B cell (primary cell): Measurements from ENCODE around the gene RPS21. TPM values are rescaled to one million over a fixed set of nuclear protein-coding genes. Genes with fewer than 3 reads are reported as not detected.

Source experiments
- ATAC-seq: fragments of 200-7000 bp; cut with Tn5 transposase; one replicate; pipeline ENCODE4 v1.10.0; 2021; ENCODE audit warnings: low read depth, mild to moderate bottlenecking, moderate number of reproducible peaks, moderate library complexity
- CTCF ChIA-PET: fragments of 350-600 bp; sonication (Branson Sonifier 250); formaldehyde crosslinking; loops from one replicate; lab custom pipeline; 2021; ENCODE audit warnings: antibody characterized with exemption, inconsistent platforms; lab: Charles Lee
- POLR2A ChIA-PET: fragments of 350-600 bp; sonication (Branson Sonifier 250); formaldehyde crosslinking; loops from one replicate; lab custom pipeline; 2021; ENCODE audit warnings: antibody characterized with exemption; lab: Charles Lee
- DNase-seq: peaks from one replicate; pipeline ENCODE4 v3.0.0; 2013
- H2AFZ ChIP-seq: 2 replicates; pipeline ENCODE4 v1.6.1; 2012; ENCODE audit warnings: mild to moderate bottlenecking, low read depth, low read length; ENCODE audit not compliant: insufficient read depth, poor library complexity, severe bottlenecking
- H3K27ac ChIP-seq, 2 donors: 1 replicate in 1 of 2; 2 replicates in 1 of 2; pipeline ENCODE4 v1.5.1; 2012 to 2013; ENCODE audit warnings: low read length in 2 of 2, mild to moderate bottlenecking in 2 of 2, moderate library complexity in 1 of 2
- H3K27me3 ChIP-seq, 4 experiments: fragments of 200-600 bp in 1 of 4; sonication (generic) in 1 of 4; replicated peaks in 1 of 4; 1 replicate in 2 of 4; 2 replicates in 2 of 4; pipeline versions ENCODE4 v1.6.1 to v1.7.0; 2013 to 2016; ENCODE audit warnings: low read length in 3 of 4, mild to moderate bottlenecking in 2 of 4, mixed read lengths in 1 of 4, moderate library complexity in 1 of 4; ENCODE audit not compliant: insufficient read depth in 4 of 4, control insufficient read depth in 3 of 4; ENCODE audit errors: control extremely low read depth in 1 of 4
- H3K36me3 ChIP-seq, 2 experiments: replicated peaks in 1 of 2; 1 replicate in 1 of 2; 2 replicates in 1 of 2; pipeline versions ENCODE4 v1.6.1 to v1.7.1; 2013; ENCODE audit warnings: low read length in 1 of 2; ENCODE audit not compliant: insufficient read depth in 2 of 2, control insufficient read depth in 1 of 2; ENCODE audit errors: control extremely low read depth in 1 of 2, extremely low read depth in 1 of 2
- H3K4me1 ChIP-seq, 2 donors: fragments of 200-600 bp in 1 of 2; sonication (generic) in 1 of 2; 1 replicate in 1 of 2; 2 replicates in 1 of 2; pipeline versions ENCODE4 v1.5.1 to v1.6.1; 2013 to 2017; ENCODE audit warnings: low read length in 2 of 2; ENCODE audit not compliant: control insufficient read depth in 2 of 2, insufficient read depth in 2 of 2
- H3K4me2 ChIP-seq: replicated peaks from 2 replicates; pipeline ENCODE3; 2012; ENCODE audit warnings: mild to moderate bottlenecking, low read depth, low read length; ENCODE audit not compliant: poor library complexity, severe bottlenecking
- H3K4me3 ChIP-seq, 5 experiments: fragments of 200-600 bp in 1 of 5; sonication (generic) in 1 of 5; 1 replicate in 3 of 5; 2 replicates in 2 of 5; pipeline versions ENCODE4 v1.5.1 to v1.7.0; 2011 to 2016; ENCODE audit warnings: low read length in 4 of 5, mild to moderate bottlenecking in 4 of 5, low read depth in 2 of 5, control low read depth in 1 of 5, moderate library complexity in 1 of 5; ENCODE audit not compliant: insufficient read depth in 1 of 5; ENCODE audit errors: control extremely low read depth in 1 of 5, extremely low read depth in 1 of 5
- H3K79me2 ChIP-seq: fragments of 200-600 bp; sonication (generic); one replicate; pipeline ENCODE4 v1.6.0; 2016; ENCODE audit warnings: low read length; ENCODE audit not compliant: control insufficient read depth, insufficient read depth
- H3K9ac ChIP-seq: fragments of 200-600 bp; sonication (generic); 2 replicates; pipeline ENCODE4 v1.6.1; 2017; ENCODE audit warnings: mild to moderate bottlenecking, low read length, moderate library complexity
- H3K9me3 ChIP-seq, 3 donors: one replicate each; pipeline versions ENCODE4 v1.6.1 to v1.7.1; 2013; ENCODE audit warnings: low read length in 2 of 3; ENCODE audit not compliant: control insufficient read depth in 2 of 3, insufficient read depth in 1 of 3; ENCODE audit errors: control extremely low read depth in 1 of 3
- H4K20me1 ChIP-seq: 2 replicates; pipeline ENCODE4 v1.6.0; 2012; ENCODE audit warnings: mild to moderate bottlenecking, low read length; ENCODE audit not compliant: insufficient read depth, control insufficient read depth, poor library complexity, severe bottlenecking
- H3K27ac Mint-ChIP-seq: one replicate; pipeline ENCODE4 v1.8.0; 2021; ENCODE audit warnings: mixed read lengths
- H3K27me3 Mint-ChIP-seq: one replicate; pipeline ENCODE4 v1.8.0; 2021; ENCODE audit warnings: mixed read lengths
- H3K4me1 Mint-ChIP-seq: one replicate; pipeline ENCODE4 v1.8.0; 2021; ENCODE audit warnings: mixed read lengths
- H3K4me3 Mint-ChIP-seq: one replicate; pipeline ENCODE4 v1.8.0; 2021; ENCODE audit warnings: mixed read lengths
- H3K9me3 Mint-ChIP-seq: one replicate; pipeline ENCODE4 v1.8.0; 2022; ENCODE audit warnings: mixed read lengths; ENCODE audit not compliant: insufficient read depth
- CTCF ChIP-seq: fragments of 200-600 bp; IDR thresholded peaks from one replicate; pipeline ENCODE4 v1.8.0; 2022; ENCODE audit warnings: antibody characterized with exemption, mild to moderate bottlenecking
- EZH2 ChIP-seq: IDR thresholded peaks from 2 replicates; pipeline ENCODE4 v1.6.1; 2012; ENCODE audit warnings: borderline replicate concordance, low read depth, mild to moderate bottlenecking, moderate library complexity, low read length; ENCODE audit not compliant: insufficient read depth, poor library complexity, severe bottlenecking
- WGBS: methylation state at CpG from one replicate; pipeline ENCODE4 v1.1.5; 2013; ENCODE audit warnings: missing lambda C conversion rate; ENCODE audit not compliant: insufficient coverage; 5-methylcytosine and 5-hydroxymethylcytosine counted together
- intact Hi-C: fragments of 100-400 bp; cut with micrococcal nuclease; formaldehyde crosslinking; loops from one replicate; pipeline ENCODE4 v1.10.0; 2022
- polyA plus RNA-seq: library from polyadenylated mRNA; depleted of rRNA; stranded (reverse); fragments of >200 nt; gene quantifications from 2 replicates; pipeline ENCODE4 v1.2.3, GENCODE V29; 2012
- total RNA-seq, 2 donors: library from RNA; stranded (reverse); fragments of 120-200 nt in 1 of 2; gene quantifications; 1 replicate in 1 of 2; 2 replicates in 1 of 2; pipeline versions ENCODE4 v1.2.3 to v1.2.4, GENCODE V29; 2013 to 2022

Gene RPS21
- total and polyA plus RNA-seq, 2 donors (not counting 1 experiment from before 2014, with no cell fraction given) = 2,653 to 9,603 TPM

DNA sequence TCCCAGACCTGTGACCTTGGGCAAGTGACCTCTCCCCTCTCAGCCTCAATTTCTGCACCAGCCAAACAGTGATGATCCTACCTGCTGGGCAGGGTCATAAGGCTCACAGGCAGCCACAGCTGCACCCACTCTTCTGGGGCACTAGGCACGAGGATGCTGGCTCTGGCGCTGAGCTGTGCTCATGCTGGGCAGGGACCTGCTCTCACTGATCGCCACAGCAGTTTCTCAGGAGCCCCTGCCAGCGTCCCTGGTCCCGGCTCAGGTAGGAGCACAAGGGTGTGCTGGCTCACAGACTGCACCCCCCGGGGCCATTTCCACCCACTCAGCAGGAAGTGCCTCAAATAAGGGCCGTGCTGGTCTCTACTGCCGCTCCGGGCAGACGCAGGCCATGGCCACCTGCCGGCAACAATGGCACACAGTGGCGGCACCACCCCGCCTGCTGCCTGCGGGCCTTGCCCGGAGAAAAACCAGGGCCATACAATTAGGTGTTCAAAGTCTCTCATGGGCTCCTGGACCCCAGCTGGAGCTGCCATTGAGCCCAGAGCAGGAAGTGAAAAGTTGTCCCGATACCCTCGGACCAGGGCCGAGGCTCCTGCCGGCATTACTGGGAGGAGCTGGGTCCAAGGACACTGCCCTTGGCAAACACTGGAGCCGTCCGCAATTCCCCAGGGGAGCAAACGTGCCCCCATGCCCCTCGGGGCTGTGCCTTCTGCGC lies 24.7 kb downstream of the RPS21 start:
- H4K20me1 ChIP-seq = no peaks in the 10 kb centered on the region
- no peak overlapping the region for H3K27ac ChIP-seq
- H3K27ac Mint-ChIP-seq = no peak overlapping the region
- TF ChIP-seq EZH2 (no peak), CTCF (no peak)
- H3K36me3 ChIP-seq = no peaks in the 10 kb centered on the region
- no peaks in the 10 kb centered on the region for H3K9me3 Mint-ChIP-seq
- H3K4me1 ChIP-seq = peaks cover 17 to 25% of the 10 kb centered on the region in 2 donors
- H2AFZ ChIP-seq = no peak overlapping the region
- peaks cover 12% of the 10 kb centered on the region for H3K4me1 Mint-ChIP-seq
- DNase-seq = no peak
- H3K4me2 ChIP-seq = no peak overlapping the region
- peaks cover 0 to 6% (median 0%) of the 10 kb centered on the region in 4 experiments for H3K27me3 ChIP-seq
- peaks cover 2% of the 10 kb centered on the region for H3K79me2 ChIP-seq
- POLR2A ChIA-PET = no interaction called here
- CTCF ChIA-PET = interaction anchor here (0.7 to 2.2 kb wide), 3 partner anchors 25 to 205 kb away, joined by 3 to 11 read pairs (median 7); partner anchors contain the start of gene RPS21
- H3K9ac ChIP-seq = no peak overlapping the region
- intact Hi-C loops = no loop called here
- ATAC-seq = no peak
- H3K27me3 Mint-ChIP-seq = no peaks in the 10 kb centered on the region
- WGBS = 86% methylated on average over 24 of the region's 24 CpGs
- no peak overlapping the region for H3K4me3 Mint-ChIP-seq
- no peaks in the 10 kb centered on the region for H3K9me3 ChIP-seq
- H3K4me3 ChIP-seq = no peak overlapping the region
